ENCODE results near the gene ST8SIA6.
"Not testable (repeated sequence)": the region's sequence is repeated elsewhere in the genome, so short reads cannot be mapped to it uniquely, and the experiment has no call there.

ST8SIA6 gene

DNA sequence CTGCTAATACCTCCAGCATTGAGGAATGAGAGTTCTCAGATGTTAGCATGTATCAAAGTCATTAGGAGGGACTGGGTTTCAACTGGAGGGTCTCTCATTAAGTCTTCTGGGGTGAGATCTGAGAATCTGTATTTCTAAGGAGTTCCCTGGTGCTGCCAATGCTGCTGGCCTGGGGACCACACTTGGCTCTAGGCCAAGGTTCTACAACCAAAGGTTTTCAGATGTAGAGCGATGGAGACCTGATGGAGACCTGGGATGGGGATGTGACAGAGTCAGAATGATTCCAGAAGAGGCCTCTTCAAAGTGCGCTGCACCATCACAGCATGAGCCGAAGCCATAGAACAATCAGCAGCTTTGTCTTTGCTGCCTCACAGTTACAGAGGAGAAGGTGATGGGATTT is 27.2 kb downstream of the ST8SIA6 start:
- DNase-seq (ENCODE audit: low spot score) = no peak

GRCh38 chr10:17426263-17426750 is 28.1 kb downstream of the ST8SIA6 start:
- DNase-seq (ENCODE audit: low spot score) = no peak

GRCh38 chr10:17425584-17426262 is 28.7 kb downstream of the ST8SIA6 start:
- no peak for DNase-seq (ENCODE audit: low spot score)

- no peak for DNase-seq (ENCODE audit: low spot score)
Observed at GRCh38 chr10:17423632-17424186, 30.7 kb downstream of the ST8SIA6 start.

- DNase-seq (ENCODE audit: low spot score) = no peak
Observed at GRCh38 chr10:17422931-17423330, 31.5 kb downstream of the ST8SIA6 start.

DNA sequence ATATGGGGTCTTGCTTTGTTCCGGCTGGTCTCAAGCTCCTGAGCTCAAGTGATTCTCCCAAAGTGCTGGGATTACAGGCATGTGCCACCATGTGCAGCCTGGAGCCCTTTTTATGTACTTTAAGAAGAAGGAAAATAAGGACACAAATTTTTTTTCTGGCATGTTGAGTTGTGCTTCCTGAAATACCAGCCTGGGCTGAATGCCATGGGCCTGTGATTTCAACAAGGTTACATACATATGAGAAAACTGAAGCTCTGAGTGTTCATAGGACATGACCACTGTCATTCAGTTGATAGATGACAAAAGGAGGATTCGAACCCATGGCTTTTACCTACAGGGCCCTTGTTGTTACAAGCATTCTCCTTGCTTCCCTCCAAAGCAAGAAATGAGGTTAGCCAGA is 36.1 kb downstream of the ST8SIA6 start:
- DNase-seq (ENCODE audit: low spot score) = no peak

- DNase-seq (ENCODE audit: low spot score) = no peak
Observed at GRCh38 chr10:17416442-17417211, 37.8 kb downstream of the ST8SIA6 start.

- DNase-seq (ENCODE audit: low spot score) = no peak
Observed at GRCh38 chr10:17415046-17415658, 39.2 kb downstream of the ST8SIA6 start.

GRCh38 chr10:17414484-17414883 is 39.9 kb downstream of the ST8SIA6 start:
- DNase-seq (ENCODE audit: low spot score) = no peak

GRCh38 chr10:17413876-17414275 is 40.5 kb downstream of the ST8SIA6 start:
- no peak for DNase-seq (ENCODE audit: low spot score)

DNA sequence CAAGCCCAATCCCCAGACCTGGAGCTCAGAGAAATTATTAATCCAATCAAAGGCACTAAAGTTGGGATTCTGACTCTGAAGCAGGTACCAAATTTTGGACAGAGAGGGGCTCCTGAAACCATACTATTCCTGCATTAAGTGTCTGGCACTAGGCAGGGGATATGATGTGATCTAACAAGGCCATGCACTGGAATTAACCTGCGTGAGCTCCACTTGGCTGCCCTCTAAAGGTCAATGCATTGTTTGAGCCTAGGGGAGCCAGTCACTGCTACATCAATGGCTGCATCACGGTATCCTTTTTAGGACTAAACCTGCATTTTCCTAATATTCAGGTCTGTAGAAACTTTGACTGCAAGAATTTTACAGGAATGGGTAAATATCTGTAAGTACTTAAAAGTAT is 42.1 kb downstream of the ST8SIA6 start:
- DNase-seq (ENCODE audit: low spot score) = no peak

DNA sequence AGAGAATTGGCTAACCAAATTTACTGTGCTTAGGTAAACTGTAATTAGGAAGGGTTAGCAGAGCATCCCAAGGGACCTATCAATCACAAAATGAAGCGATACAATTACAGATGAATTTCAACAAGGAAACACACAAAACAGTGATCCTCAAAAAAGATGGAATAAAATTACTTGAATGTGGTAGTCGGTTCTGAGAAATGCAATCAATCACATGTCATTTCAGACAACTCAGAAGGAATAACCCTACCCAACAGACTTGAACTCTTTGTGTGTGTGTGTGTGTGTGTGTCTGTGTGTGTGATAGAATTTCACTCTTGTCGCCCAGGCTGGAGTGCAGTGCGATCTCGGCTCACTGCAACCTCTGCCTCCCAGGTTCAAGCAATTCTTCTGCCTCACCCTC is 43.5 kb downstream of the ST8SIA6 start:
- DNase-seq (ENCODE audit: low spot score) = no peak

GRCh38 chr10:17409170-17409733 is 45.1 kb downstream of the ST8SIA6 start:
- peak; percentile 34 for DNase-seq (ENCODE audit: low spot score)

DNA sequence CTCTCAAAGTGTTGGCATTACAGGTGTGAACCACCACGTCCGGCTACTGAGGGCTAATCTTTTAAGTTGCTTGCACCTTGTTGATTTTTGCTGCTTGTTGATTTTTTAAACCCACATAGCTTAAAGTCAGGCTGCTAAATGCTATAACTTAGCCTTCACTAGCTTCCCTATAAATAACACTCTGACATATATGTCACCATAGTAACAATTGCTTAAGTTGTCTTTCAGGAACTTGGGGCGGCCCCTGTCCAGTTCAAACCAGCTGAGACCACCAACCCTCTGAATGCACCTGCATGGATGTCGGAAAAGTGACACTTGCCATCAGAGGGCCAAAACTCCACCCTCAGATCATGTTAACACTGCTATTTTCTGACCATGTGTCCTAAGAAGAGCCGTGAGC is 47.3 kb downstream of the ST8SIA6 start:
- no peak for DNase-seq (ENCODE audit: low spot score)

- no peak for DNase-seq (ENCODE audit: low spot score)
Observed at GRCh38 chr10:17406036-17406834, 48.2 kb downstream of the ST8SIA6 start.

DNA sequence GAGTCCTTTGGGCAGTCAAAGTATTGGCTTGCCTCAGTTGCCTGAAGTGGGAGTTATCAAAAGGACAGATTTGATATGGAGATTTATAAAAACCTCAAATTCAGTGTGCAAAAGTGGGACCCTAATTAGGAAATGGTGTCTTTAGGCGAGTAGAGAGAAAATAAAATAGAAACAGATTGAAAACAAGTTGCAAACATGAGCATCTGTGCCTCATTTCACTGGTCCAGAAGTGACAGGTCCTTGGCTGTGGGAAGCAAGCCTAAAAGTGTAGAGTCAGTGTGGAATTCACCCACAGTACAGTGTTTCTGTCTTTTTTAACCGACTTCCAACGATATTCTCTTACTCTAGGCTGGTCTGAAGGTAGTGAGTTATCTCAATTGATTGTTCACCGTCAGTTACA is 51.2 kb downstream of the ST8SIA6 start:
- DNase-seq (ENCODE audit: low spot score) = no peak

DNA sequence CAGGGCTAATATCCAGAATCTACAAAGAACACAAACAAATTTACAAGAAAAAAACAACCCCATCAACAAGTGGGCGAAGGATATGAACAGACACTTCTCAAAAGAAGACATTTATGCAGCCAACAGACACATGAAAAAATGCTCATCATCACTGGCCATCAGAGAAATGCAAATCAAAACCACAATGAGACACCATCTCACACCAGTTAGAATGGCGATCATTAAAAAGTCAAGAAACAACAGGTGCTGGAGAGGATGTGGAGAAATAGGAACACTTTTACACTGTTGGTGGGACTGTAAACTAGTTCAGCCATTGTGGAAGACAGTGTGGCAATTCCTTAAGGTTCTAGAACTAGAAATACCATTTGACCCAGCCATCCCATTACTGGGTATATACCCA is 52.4 kb downstream of the ST8SIA6 start:
- DNase-seq (ENCODE audit: low spot score) = not testable (repeated sequence)

GRCh38 chr10:17396004-17396403 is 58.4 kb downstream of the ST8SIA6 start:
- DNase-seq (ENCODE audit: low spot score) = no peak

- DNase-seq (ENCODE audit: low spot score) = no peak
Observed at GRCh38 chr10:17394854-17395253, 59.5 kb downstream of the ST8SIA6 start.

- DNase-seq (ENCODE audit: low spot score) = peak; percentile 6
Observed at GRCh38 chr10:17387861-17388503, 66.4 kb downstream of the ST8SIA6 start.

GRCh38 chr10:17386616-17387075 is 67.7 kb downstream of the ST8SIA6 start:
- DNase-seq (ENCODE audit: low spot score) = no peak

Data from GM03348 (cell line).